ENCODE results near the gene FAM219A. TPM values are rescaled to one million over a fixed set of nuclear protein-coding genes. Genes with fewer than 3 reads are reported as not detected.
"Not testable (repeated sequence)": the region's sequence is repeated elsewhere in the genome, so short reads cannot be mapped to it uniquely, and the experiment has no call there.

Gene FAM219A
- total RNA-seq, 2 experiments from 2014 or later = 12.3 to 13.2 TPM

- DNase-seq = peak; percentile 56
- Mint-ChIP-seq H3K4me3 (no peak overlapping the region), H3K9me3 (no peaks in the 10 kb centered on the region), H3K27me3 (no peaks in the 10 kb centered on the region), H3K4me1 (peaks cover 38% of the 10 kb centered on the region), H3K27ac (no peak overlapping the region), H3K36me3 (ENCODE audit: low read depth) (no peaks in the 10 kb centered on the region)
- CTCF ChIA-PET = interaction anchor here (1.0 to 1.5 kb wide), 3 partner anchors 13 to 48 kb away, joined by 3 to 4 read pairs (median 4); no protein-coding TSS in a partner anchor
- POLR2A ChIA-PET = no interaction called here
Observed at GRCh38 chr9:34451545-34451944, 6.8 kb downstream of the FAM219A start.

- Mint-ChIP-seq H3K36me3 (ENCODE audit: low read depth) (no peaks in the 10 kb centered on the region), H3K9me3 (no peaks in the 10 kb centered on the region), H3K4me3 (no peak overlapping the region), H3K27me3 (no peaks in the 10 kb centered on the region), H3K4me1 (peaks cover 34% of the 10 kb centered on the region), H3K27ac (no peak overlapping the region)
- POLR2A ChIA-PET = no interaction called here
- CTCF ChIA-PET = interaction anchor here (1.0 to 1.5 kb wide), 3 partner anchors 13 to 47 kb away, joined by 3 to 4 read pairs (median 4); no protein-coding TSS in a partner anchor
- DNase-seq = no peak
Observed at GRCh38 chr9:34451135-34451534, 7.2 kb downstream of the FAM219A start.

GRCh38 chr9:34450644-34451043 is 7.7 kb downstream of the FAM219A start:
- Mint-ChIP-seq H3K27ac (no peak overlapping the region), H3K4me3 (no peak overlapping the region), H3K27me3 (no peaks in the 10 kb centered on the region), H3K36me3 (ENCODE audit: low read depth) (no peaks in the 10 kb centered on the region), H3K4me1 (peaks cover 32% of the 10 kb centered on the region), H3K9me3 (no peaks in the 10 kb centered on the region)
- POLR2A ChIA-PET = no interaction called here
- DNase-seq = no peak
- CTCF ChIA-PET = interaction anchor here (1.0 to 1.5 kb wide), 4 partner anchors 12 to 47 kb away, joined by 3 to 4 read pairs (median 4); no protein-coding TSS in a partner anchor

GRCh38 chr9:34446951-34447350 is 11.4 kb downstream of the FAM219A start:
- H3K4me3 Mint-ChIP-seq = no peak overlapping the region
- H3K27ac Mint-ChIP-seq = no peak overlapping the region

GRCh38 chr9:34446468-34446891 is 11.9 kb downstream of the FAM219A start:
- no peak for DNase-seq
- ChIA-PET POLR2A (interaction anchor here (0.9 kb wide), 1 partner anchor 12 kb away, joined by 3 read pairs; the partner anchor contains the start of genes DNAI1 and FAM219A), CTCF (interaction anchor here (0.8 to 1.6 kb wide), 5 partner anchors 8 to 145 kb away, joined by 3 to 6 read pairs (median 4); no protein-coding TSS in a partner anchor)
- Mint-ChIP-seq H3K4me1 (peaks cover 9% of the 10 kb centered on the region), H3K36me3 (ENCODE audit: low read depth) (no peaks in the 10 kb centered on the region), H3K27ac (no peak overlapping the region), H3K4me3 (no peak overlapping the region), H3K9me3 (no peaks in the 10 kb centered on the region), H3K27me3 (no peaks in the 10 kb centered on the region)

More at GRCh38 chr9:34446951-34447350, 11.4 kb downstream of the FAM219A start:
- H3K36me3 Mint-ChIP-seq (ENCODE audit: low read depth) = no peaks in the 10 kb centered on the region
- H3K9me3 Mint-ChIP-seq = no peaks in the 10 kb centered on the region
- CTCF ChIA-PET = interaction anchor here (0.8 to 1.6 kb wide), 5 partner anchors 9 to 145 kb away, joined by 3 to 6 read pairs (median 4); no protein-coding TSS in a partner anchor
- H3K27me3 Mint-ChIP-seq = no peaks in the 10 kb centered on the region
- no peak for DNase-seq
- POLR2A ChIA-PET = interaction anchor here (0.9 kb wide), 1 partner anchor 12 kb away, joined by 3 read pairs; the partner anchor contains the start of genes DNAI1 and FAM219A
- H3K4me1 Mint-ChIP-seq = peaks cover 14% of the 10 kb centered on the region

GRCh38 chr9:34443976-34444375 is 14.4 kb downstream of the FAM219A start:
- Mint-ChIP-seq H3K27me3 (no peaks in the 10 kb centered on the region), H3K36me3 (ENCODE audit: low read depth) (no peaks in the 10 kb centered on the region), H3K9me3 (no peaks in the 10 kb centered on the region), H3K27ac (no peak overlapping the region), H3K4me1 (peaks cover 6% of the 10 kb centered on the region), H3K4me3 (no peak overlapping the region)
- POLR2A ChIA-PET = no interaction called here
- CTCF ChIA-PET = interaction anchor here (0.8 to 1.2 kb wide), 2 partner anchors 22 to 160 kb away, joined by 3 read pairs; no protein-coding TSS in a partner anchor
- no peak for DNase-seq

GRCh38 chr9:34443533-34443932 is 14.8 kb downstream of the FAM219A start:
- Mint-ChIP-seq H3K27me3 (no peaks in the 10 kb centered on the region), H3K27ac (no peak overlapping the region), H3K4me3 (no peak overlapping the region), H3K36me3 (ENCODE audit: low read depth) (no peaks in the 10 kb centered on the region), H3K9me3 (no peaks in the 10 kb centered on the region), H3K4me1 (peaks cover 6% of the 10 kb centered on the region)
- CTCF ChIA-PET = interaction anchor here (0.8 to 1.2 kb wide), 2 partner anchors 22 to 160 kb away, joined by 3 read pairs; no protein-coding TSS in a partner anchor
- no peak for DNase-seq
- POLR2A ChIA-PET = no interaction called here

GRCh38 chr9:34442770-34443169 is 15.6 kb downstream of the FAM219A start:
- no peak overlapping the region for H3K27ac Mint-ChIP-seq
- no peaks in the 10 kb centered on the region for H3K36me3 Mint-ChIP-seq (ENCODE audit: low read depth)
- POLR2A ChIA-PET = no interaction called here
- DNase-seq = no peak
- H3K9me3 Mint-ChIP-seq = no peaks in the 10 kb centered on the region
- peaks cover 6% of the 10 kb centered on the region for H3K4me1 Mint-ChIP-seq
- no peaks in the 10 kb centered on the region for H3K27me3 Mint-ChIP-seq
- H3K4me3 Mint-ChIP-seq = no peak overlapping the region
- CTCF ChIA-PET = no interaction called here

GRCh38 chr9:34440017-34440416 is 18.4 kb downstream of the FAM219A start:
- ChIA-PET CTCF (interaction anchor here (0.7 to 3.4 kb wide), 3 partner anchors 18 to 62 kb away, joined by 3 to 25 read pairs (median 3); partner anchors contain the start of genes DNAI1 and FAM219A), POLR2A (no interaction called here)
- H3K36me3 Mint-ChIP-seq (ENCODE audit: low read depth) = no peaks in the 10 kb centered on the region
- no peak for DNase-seq
- H3K4me3 Mint-ChIP-seq = no peak overlapping the region
- H3K4me1 Mint-ChIP-seq = peaks cover 6% of the 10 kb centered on the region
- H3K27me3 Mint-ChIP-seq = no peaks in the 10 kb centered on the region
- H3K9me3 Mint-ChIP-seq = no peaks in the 10 kb centered on the region
- no peak overlapping the region for H3K27ac Mint-ChIP-seq

- H3K9me3 Mint-ChIP-seq; H3K4me3 Mint-ChIP-seq; DNase-seq; H3K4me1 Mint-ChIP-seq; H3K27me3 Mint-ChIP-seq; H3K36me3 Mint-ChIP-seq (ENCODE audit: low read depth); H3K27ac Mint-ChIP-seq; POLR2A ChIA-PET: not testable (repeated sequence)
- CTCF ChIA-PET = interaction anchor here (0.9 to 3.4 kb wide), 8 partner anchors 8 to 164 kb away, joined by 3 to 25 read pairs (median 4); no protein-coding TSS in a partner anchor
Observed at GRCh38 chr9:34438465-34438864, 19.9 kb downstream of the FAM219A start.

- H3K9me3 Mint-ChIP-seq; POLR2A ChIA-PET; H3K4me3 Mint-ChIP-seq; H3K27me3 Mint-ChIP-seq; H3K27ac Mint-ChIP-seq; H3K36me3 Mint-ChIP-seq (ENCODE audit: low read depth); DNase-seq; H3K4me1 Mint-ChIP-seq: not testable (repeated sequence)
- CTCF ChIA-PET = interaction anchor here (0.9 to 3.4 kb wide), 7 partner anchors 9 to 165 kb away, joined by 3 to 25 read pairs (median 4); no protein-coding TSS in a partner anchor
Observed at GRCh38 chr9:34437926-34438307, 20.5 kb downstream of the FAM219A start.

GRCh38 chr9:34437006-34437925 is 21.1 kb downstream of the FAM219A start:
- no peaks in the 10 kb centered on the region for H3K9me3 Mint-ChIP-seq
- H3K27me3 Mint-ChIP-seq = no peaks in the 10 kb centered on the region
- H3K4me1 Mint-ChIP-seq = peaks cover 6% of the 10 kb centered on the region
- no peaks in the 10 kb centered on the region for H3K36me3 Mint-ChIP-seq (ENCODE audit: low read depth)
- CTCF ChIA-PET = interaction anchor here (0.9 to 1.8 kb wide), 7 partner anchors 8 to 65 kb away, joined by 3 to 16 read pairs (median 4); no protein-coding TSS in a partner anchor
- DNase-seq = peak; percentile 65
- POLR2A ChIA-PET = interaction anchor here (1.0 kb wide), 1 partner anchor 28 kb away, joined by 3 read pairs; no protein-coding TSS in a partner anchor
- H3K4me3 Mint-ChIP-seq = no peak overlapping the region
- H3K27ac Mint-ChIP-seq = no peak overlapping the region

- DNase-seq = no peak
- ChIA-PET POLR2A (no interaction called here), CTCF (interaction anchor here (0.6 to 3.0 kb wide), 4 partner anchors 28 to 578 kb away, joined by 3 to 15 read pairs (median 6); no protein-coding TSS in a partner anchor)
- Mint-ChIP-seq H3K9me3 (no peaks in the 10 kb centered on the region), H3K4me3 (no peak overlapping the region), H3K27me3 (no peaks in the 10 kb centered on the region), H3K36me3 (ENCODE audit: low read depth) (no peaks in the 10 kb centered on the region), H3K4me1 (no peaks in the 10 kb centered on the region), H3K27ac (no peak overlapping the region)
Observed at GRCh38 chr9:34431667-34432066, 26.7 kb downstream of the FAM219A start.
